ENCODE results near the gene KDM5C.

DNA sequence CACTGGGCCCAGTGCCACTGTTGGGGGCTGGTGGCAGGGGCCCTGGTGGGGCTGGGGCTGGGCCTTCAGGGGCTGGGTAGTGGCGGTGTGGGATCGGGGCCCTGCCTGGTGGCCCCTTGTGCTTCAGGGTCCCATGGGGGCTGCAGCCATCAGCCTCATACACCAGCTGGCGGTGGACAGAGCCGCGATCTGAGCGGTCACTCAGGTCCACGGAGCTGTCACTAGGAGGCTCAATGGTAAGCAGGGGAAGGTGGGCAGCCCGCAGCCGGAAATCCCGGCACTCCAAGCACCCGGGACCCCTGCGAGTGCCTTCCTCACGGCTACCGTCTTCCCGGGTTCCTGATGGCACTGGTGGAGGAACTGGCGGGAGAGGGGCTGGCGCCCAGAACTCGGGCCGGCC lies 25.5 kb upstream of the KDM5C start:
- TF ChIP-seq, protein P1, sequence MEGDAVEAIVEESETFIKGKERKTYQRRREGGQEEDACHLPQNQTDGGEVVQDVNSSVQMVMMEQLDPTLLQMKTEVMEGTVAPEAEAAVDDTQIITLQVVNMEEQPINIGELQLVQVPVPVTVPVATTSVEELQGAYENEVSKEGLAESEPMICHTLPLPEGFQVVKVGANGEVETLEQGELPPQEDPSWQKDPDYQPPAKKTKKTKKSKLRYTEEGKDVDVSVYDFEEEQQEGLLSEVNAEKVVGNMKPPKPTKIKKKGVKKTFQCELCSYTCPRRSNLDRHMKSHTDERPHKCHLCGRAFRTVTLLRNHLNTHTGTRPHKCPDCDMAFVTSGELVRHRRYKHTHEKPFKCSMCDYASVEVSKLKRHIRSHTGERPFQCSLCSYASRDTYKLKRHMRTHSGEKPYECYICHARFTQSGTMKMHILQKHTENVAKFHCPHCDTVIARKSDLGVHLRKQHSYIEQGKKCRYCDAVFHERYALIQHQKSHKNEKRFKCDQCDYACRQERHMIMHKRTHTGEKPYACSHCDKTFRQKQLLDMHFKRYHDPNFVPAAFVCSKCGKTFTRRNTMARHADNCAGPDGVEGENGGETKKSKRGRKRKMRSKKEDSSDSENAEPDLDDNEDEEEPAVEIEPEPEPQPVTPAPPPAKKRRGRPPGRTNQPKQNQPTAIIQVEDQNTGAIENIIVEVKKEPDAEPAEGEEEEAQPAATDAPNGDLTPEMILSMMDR (IDR thresholded peaks at IDR 0.05; ENCODE audit: poor library complexity, severe bottlenecking) = no peak
- TF ChIP-seq, protein P2, sequence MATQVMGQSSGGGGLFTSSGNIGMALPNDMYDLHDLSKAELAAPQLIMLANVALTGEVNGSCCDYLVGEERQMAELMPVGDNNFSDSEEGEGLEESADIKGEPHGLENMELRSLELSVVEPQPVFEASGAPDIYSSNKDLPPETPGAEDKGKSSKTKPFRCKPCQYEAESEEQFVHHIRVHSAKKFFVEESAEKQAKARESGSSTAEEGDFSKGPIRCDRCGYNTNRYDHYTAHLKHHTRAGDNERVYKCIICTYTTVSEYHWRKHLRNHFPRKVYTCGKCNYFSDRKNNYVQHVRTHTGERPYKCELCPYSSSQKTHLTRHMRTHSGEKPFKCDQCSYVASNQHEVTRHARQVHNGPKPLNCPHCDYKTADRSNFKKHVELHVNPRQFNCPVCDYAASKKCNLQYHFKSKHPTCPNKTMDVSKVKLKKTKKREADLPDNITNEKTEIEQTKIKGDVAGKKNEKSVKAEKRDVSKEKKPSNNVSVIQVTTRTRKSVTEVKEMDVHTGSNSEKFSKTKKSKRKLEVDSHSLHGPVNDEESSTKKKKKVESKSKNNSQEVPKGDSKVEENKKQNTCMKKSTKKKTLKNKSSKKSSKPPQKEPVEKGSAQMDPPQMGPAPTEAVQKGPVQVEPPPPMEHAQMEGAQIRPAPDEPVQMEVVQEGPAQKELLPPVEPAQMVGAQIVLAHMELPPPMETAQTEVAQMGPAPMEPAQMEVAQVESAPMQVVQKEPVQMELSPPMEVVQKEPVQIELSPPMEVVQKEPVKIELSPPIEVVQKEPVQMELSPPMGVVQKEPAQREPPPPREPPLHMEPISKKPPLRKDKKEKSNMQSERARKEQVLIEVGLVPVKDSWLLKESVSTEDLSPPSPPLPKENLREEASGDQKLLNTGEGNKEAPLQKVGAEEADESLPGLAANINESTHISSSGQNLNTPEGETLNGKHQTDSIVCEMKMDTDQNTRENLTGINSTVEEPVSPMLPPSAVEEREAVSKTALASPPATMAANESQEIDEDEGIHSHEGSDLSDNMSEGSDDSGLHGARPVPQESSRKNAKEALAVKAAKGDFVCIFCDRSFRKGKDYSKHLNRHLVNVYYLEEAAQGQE (IDR thresholded peaks at IDR 0.05; ENCODE audit: borderline replicate concordance) = no peak

All from neural cell (in vitro differentiated cells).